Measurements from ENCODE around the gene NDUFB4.

NDUFB4 gene

GRCh38 chr3:120558771-120559241 lies 37.3 kb upstream of the NDUFB4 start:
- H3K4me3 ChIP-seq (ENCODE audit: low read depth, low read length), result peak overlapping the region; percentile 13
- TF ChIP-seq CTCF (IDR thresholded peaks at IDR 0.05; ENCODE audit: borderline replicate concordance, insufficient read depth, low read depth, low read length), result peak; percentile 87

- TF ChIP-seq CTCF (IDR thresholded peaks at IDR 0.05; ENCODE audit: borderline replicate concordance, insufficient read depth, low read depth, low read length), result no peak
- H3K4me3 ChIP-seq (ENCODE audit: low read depth, low read length), result peak overlapping the region; percentile 26
These were observed 36.7 kb upstream of the NDUFB4 start for GRCh38 chr3:120559242-120560061.

- no peak overlapping the region for H3K4me3 ChIP-seq (ENCODE audit: low read depth, low read length)
- no peak for TF ChIP-seq CTCF (IDR thresholded peaks at IDR 0.05; ENCODE audit: borderline replicate concordance, insufficient read depth, low read depth, low read length)
These were observed 35.6 kb upstream of the NDUFB4 start for GRCh38 chr3:120560304-120561250.

- TF ChIP-seq CTCF (IDR thresholded peaks at IDR 0.05; ENCODE audit: borderline replicate concordance, insufficient read depth, low read depth, low read length), result peak; percentile 68; the same call in 1 of the 2 replicates
- no peak overlapping the region for H3K4me3 ChIP-seq (ENCODE audit: low read depth, low read length)
These were observed 34.7 kb upstream of the NDUFB4 start for GRCh38 chr3:120561251-120562045.

- TF ChIP-seq CTCF (IDR thresholded peaks at IDR 0.05; ENCODE audit: borderline replicate concordance, insufficient read depth, low read depth, low read length), result no peak
- H3K4me3 ChIP-seq (ENCODE audit: low read depth, low read length), result no peak overlapping the region
These were observed 32.6 kb upstream of the NDUFB4 start for GRCh38 chr3:120563356-120564022.
